ENCODE data around the gene KCNIP4.

The KCNIP4 gene

GRCh38 chr4:20899591-20899990 lies 1049.0 kb downstream of the KCNIP4 start:
- DNase-seq: no peak

GRCh38 chr4:20895988-20896387 lies 1052.6 kb downstream of the KCNIP4 start:
- DNase-seq: no peak

- no peak for DNase-seq
These were observed 1053.4 kb downstream of the KCNIP4 start for GRCh38 chr4:20895208-20895607.

GRCh38 chr4:20890761-20891160 lies 1057.8 kb downstream of the KCNIP4 start:
- no peak for DNase-seq

- DNase-seq: no peak
These were observed 1058.7 kb downstream of the KCNIP4 start for GRCh38 chr4:20889901-20890300.

- no peak for DNase-seq
These were observed 1064.9 kb downstream of the KCNIP4 start for GRCh38 chr4:20883677-20884076.

GRCh38 chr4:20883231-20883630 lies 1065.3 kb downstream of the KCNIP4 start:
- DNase-seq: no peak

GRCh38 chr4:20882500-20882899 lies 1066.1 kb downstream of the KCNIP4 start:
- no peak for DNase-seq

- DNase-seq: no peak
These were observed 1066.9 kb downstream of the KCNIP4 start for GRCh38 chr4:20881658-20882057.

GRCh38 chr4:20878806-20879205 lies 1069.8 kb downstream of the KCNIP4 start:
- DNase-seq: no peak

- no peak for DNase-seq
These were observed 1078.1 kb downstream of the KCNIP4 start for GRCh38 chr4:20870436-20870835.

- no peak for DNase-seq
These were observed 1080.5 kb downstream of the KCNIP4 start for GRCh38 chr4:20868108-20868507.

GRCh38 chr4:20860878-20861277 lies 1087.7 kb downstream of the KCNIP4 start:
- DNase-seq: no peak

GRCh38 chr4:20859097-20859781 lies 1089.3 kb downstream of the KCNIP4 start:
- DNase-seq: no peak

- DNase-seq: no peak
These were observed 1091.5 kb downstream of the KCNIP4 start for GRCh38 chr4:20857081-20857480.

- DNase-seq: no peak
These were observed 1101.3 kb downstream of the KCNIP4 start for GRCh38 chr4:20847124-20847747.

GRCh38 chr4:20844311-20844710 lies 1104.3 kb downstream of the KCNIP4 start:
- DNase-seq: no peak

- DNase-seq: no peak
These were observed 1107.9 kb downstream of the KCNIP4 start for GRCh38 chr4:20840648-20841190.

GRCh38 chr4:20839957-20840356 lies 1108.6 kb downstream of the KCNIP4 start:
- DNase-seq: no peak

- no peak for DNase-seq
These were observed 1110.1 kb downstream of the KCNIP4 start for GRCh38 chr4:20838476-20838875.

- no peak for DNase-seq
These were observed 1115.7 kb downstream of the KCNIP4 start for GRCh38 chr4:20832826-20833225.

- no peak for DNase-seq
These were observed 1116.8 kb downstream of the KCNIP4 start for GRCh38 chr4:20831746-20832145.

- no peak for DNase-seq
These were observed 1118.8 kb downstream of the KCNIP4 start for GRCh38 chr4:20829617-20830357.

- no peak for DNase-seq
These were observed 1123.1 kb downstream of the KCNIP4 start for GRCh38 chr4:20825505-20825904.

All from activated CD4-positive, alpha-beta T cell treated with anti-CD3 and anti-CD28 coated beads for 4 hours (primary cell).